ENCODE results near the gene MRPS6. TPM values are rescaled to one million over a fixed set of nuclear protein-coding genes. Genes with fewer than 3 reads are reported as not detected.

Gene MRPS6
- total RNA-seq, 4 donors from 2014 or later: 20.3 to 29.7 (median 22.7) TPM

DNA sequence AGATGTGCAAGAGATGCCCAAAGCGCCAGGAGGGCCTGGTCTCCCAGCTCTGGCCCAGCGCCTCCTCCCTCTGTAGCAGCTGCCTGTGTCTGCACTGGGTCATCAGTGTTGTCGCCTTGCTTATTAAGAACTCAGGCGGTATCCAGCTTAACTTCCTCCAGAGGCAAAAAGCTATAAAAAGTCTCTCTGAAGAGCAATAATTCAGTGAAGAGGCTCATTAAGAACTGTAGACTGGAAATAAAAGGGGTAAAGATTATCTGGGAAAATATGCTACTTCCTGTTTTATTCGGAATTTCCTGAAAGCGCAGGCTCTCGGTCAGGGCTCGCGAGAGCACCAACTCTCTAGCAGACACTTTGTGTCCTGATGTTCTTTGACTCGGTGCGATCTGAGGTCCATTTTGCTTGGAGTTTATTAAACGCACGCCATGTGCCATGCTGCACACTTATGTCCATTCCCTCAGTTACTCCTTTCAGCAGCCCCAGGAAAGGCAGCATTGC lies 70.4 kb downstream of the MRPS6 start:
- H3K27ac ChIP-seq: no peak overlapping the region

DNA sequence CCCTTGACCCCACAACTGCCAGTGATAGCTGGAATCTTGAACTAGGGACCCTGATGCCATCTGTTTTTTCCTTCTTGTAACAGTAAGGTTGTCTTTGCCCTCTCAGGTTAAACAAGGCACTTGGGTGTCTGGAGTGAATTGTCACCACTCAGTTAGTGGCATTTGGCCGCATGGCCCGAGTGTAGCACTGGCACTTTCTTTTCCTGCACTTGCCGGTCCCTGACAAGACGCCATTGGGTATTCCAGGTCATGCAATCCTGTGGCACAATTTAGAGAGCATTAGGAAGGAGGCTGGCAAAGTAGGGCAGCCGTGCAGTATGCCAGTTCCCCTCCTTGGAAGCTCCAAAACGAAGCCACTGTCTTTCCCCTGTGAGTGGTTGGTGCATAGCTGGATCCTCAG lies 70.8 kb downstream of the MRPS6 start:
- Histone ChIP-seq H3K36me3 (peaks cover 0 to 22% (median 0%) of the 10 kb centered on the region in 3 donors), H3K27me3 (no peaks in the 10 kb centered on the region), H3K27ac (no peak overlapping the region), H3K4me3 (no peak overlapping the region), H3K4me1 (no peaks in the 10 kb centered on the region), H3K9me3 (no peaks in the 10 kb centered on the region)
- DNase-seq: no peak
- TF ChIP-seq, protein P1, sequence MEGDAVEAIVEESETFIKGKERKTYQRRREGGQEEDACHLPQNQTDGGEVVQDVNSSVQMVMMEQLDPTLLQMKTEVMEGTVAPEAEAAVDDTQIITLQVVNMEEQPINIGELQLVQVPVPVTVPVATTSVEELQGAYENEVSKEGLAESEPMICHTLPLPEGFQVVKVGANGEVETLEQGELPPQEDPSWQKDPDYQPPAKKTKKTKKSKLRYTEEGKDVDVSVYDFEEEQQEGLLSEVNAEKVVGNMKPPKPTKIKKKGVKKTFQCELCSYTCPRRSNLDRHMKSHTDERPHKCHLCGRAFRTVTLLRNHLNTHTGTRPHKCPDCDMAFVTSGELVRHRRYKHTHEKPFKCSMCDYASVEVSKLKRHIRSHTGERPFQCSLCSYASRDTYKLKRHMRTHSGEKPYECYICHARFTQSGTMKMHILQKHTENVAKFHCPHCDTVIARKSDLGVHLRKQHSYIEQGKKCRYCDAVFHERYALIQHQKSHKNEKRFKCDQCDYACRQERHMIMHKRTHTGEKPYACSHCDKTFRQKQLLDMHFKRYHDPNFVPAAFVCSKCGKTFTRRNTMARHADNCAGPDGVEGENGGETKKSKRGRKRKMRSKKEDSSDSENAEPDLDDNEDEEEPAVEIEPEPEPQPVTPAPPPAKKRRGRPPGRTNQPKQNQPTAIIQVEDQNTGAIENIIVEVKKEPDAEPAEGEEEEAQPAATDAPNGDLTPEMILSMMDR (IDR thresholded peaks at IDR 0.05): no peak
- TF ChIP-seq POLR2A (IDR thresholded peaks at IDR 0.05): no peak

More for the DNA sequence above, 70.4 kb downstream of the MRPS6 start:
- Histone ChIP-seq H3K27me3 (no peaks in the 10 kb centered on the region), H3K4me3 (no peak overlapping the region), H3K4me1 (no peaks in the 10 kb centered on the region), H3K36me3 (peaks cover 0 to 22% (median 0%) of the 10 kb centered on the region in 3 donors), H3K9me3 (no peaks in the 10 kb centered on the region)
- no peak for TF ChIP-seq POLR2A (IDR thresholded peaks at IDR 0.05)
- TF ChIP-seq, protein P1 (IDR thresholded peaks at IDR 0.05): no peak
- DNase-seq: no peak

- Histone ChIP-seq H3K27me3 (no peaks in the 10 kb centered on the region), H3K4me1 (no peaks in the 10 kb centered on the region), H3K36me3 (peaks cover 0 to 20% (median 0%) of the 10 kb centered on the region in 3 donors), H3K4me3 (no peak overlapping the region), H3K27ac (no peak overlapping the region), H3K9me3 (no peaks in the 10 kb centered on the region)
- no peak for DNase-seq
- no peak for TF ChIP-seq POLR2A (IDR thresholded peaks at IDR 0.05)
- TF ChIP-seq, protein P1 (IDR thresholded peaks at IDR 0.05): no peak
Observed at GRCh38 chr21:34147792-34148418, 74.5 kb downstream of the MRPS6 start.

GRCh38 chr21:34148419-34148804 lies 75.0 kb downstream of the MRPS6 start:
- H3K27me3 ChIP-seq: no peaks in the 10 kb centered on the region
- no peak overlapping the region for H3K27ac ChIP-seq
- H3K9me3 ChIP-seq: no peaks in the 10 kb centered on the region
- TF ChIP-seq POLR2A (IDR thresholded peaks at IDR 0.05): no peak
- TF ChIP-seq, protein P1 (IDR thresholded peaks at IDR 0.05): no peak
- H3K4me1 ChIP-seq: no peaks in the 10 kb centered on the region
- no peak for DNase-seq
- peaks cover 0 to 15% (median 0%) of the 10 kb centered on the region in 3 donors for H3K36me3 ChIP-seq
- no peak overlapping the region for H3K4me3 ChIP-seq

DNA sequence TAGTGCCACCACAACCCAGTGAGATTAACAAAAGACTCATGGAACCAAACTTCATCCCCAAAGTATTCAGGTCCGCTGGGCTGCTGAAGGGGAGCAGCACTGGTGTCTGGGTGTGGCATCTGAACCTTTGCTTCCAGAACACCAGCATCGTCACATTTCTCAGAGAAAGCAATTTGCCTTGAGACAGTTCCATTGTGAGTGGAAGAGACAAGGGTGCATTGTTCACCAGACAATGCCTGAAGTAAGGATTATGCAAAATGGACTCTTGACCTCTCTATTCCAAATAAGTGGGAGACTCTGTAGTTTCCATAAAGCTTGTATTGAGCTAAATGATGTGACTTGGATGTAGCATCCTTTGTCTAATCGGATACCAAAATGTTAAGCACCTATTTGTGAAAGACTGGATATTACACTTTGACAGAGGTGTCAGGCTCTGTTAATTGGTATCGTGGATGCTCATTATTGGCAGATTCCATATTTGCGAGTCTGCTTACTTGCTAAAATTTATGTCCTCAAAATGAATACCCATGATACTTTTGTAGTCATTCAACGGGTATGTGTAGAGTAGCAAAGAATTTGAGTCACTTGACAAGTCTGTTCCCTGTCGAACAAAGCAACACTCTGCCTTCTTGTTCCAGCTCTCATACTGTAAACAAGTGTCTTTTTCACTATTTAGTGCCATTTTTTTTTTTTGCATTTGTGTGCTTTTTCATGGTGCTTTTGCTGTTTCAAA lies 75.6 kb downstream of the MRPS6 start:
- no peaks in the 10 kb centered on the region for H3K4me1 ChIP-seq
- peaks cover 0 to 11% (median 0%) of the 10 kb centered on the region in 3 donors for H3K36me3 ChIP-seq
- no peak overlapping the region for H3K4me3 ChIP-seq
- no peak overlapping the region for H3K27ac ChIP-seq
- H3K27me3 ChIP-seq: no peaks in the 10 kb centered on the region
- H3K9me3 ChIP-seq: no peaks in the 10 kb centered on the region
- DNase-seq: no peak
- no peak for TF ChIP-seq POLR2A (IDR thresholded peaks at IDR 0.05)
- TF ChIP-seq, protein P1 (IDR thresholded peaks at IDR 0.05): no peak

Data from Peyer's patch (tissue), 4 donors.